Esophagus muscularis mucosa (tissue), 3 donors: ENCODE results near the gene PCYOX1L.

Experiments used
- CTCF ChIP-seq, 3 experiments: fragments of 200-600 bp in 2 of 3; fragments of 450-650 bp in 1 of 3; sonication (generic) in 2 of 3; IDR thresholded peaks; one replicate each; pipeline ENCODE4 v1.5.1; 2017 to 2019; ENCODE audit warnings: antibody characterized with exemption in 3 of 3, mild to moderate bottlenecking in 2 of 3, moderate library complexity in 1 of 3
- EP300 ChIP-seq: sonication (generic); formaldehyde crosslinking; IDR thresholded peaks from one replicate; pipeline ENCODE4 v1.6.1; 2017; ENCODE audit warnings: antibody characterized with exemption

GRCh38 chr5:149365418-149365817 is 7.6 kb downstream of the PCYOX1L start:
- TF ChIP-seq EP300 (no peak), CTCF (IDR thresholded peaks at IDR 0.05) (no peak)
